Sigmoid colon (tissue), 7 donors: ENCODE measurements around the gene ACTN1. TPM values are rescaled to one million over a fixed set of nuclear protein-coding genes. Genes with fewer than 3 reads are reported as not detected.
A peak's percentile ranks its signal among the peaks of the same experiment; 100 is the strongest.

Experiments used
- DNase-seq: peaks from one replicate; pipeline ENCODE4 v3.0.0-alpha.2; 2019
- H3K27ac ChIP-seq, 4 donors: fragments of 200-600 bp; sonication (generic); one replicate each; pipeline ENCODE4 v1.5.1; 2016 to 2019; ENCODE audit warnings: mild to moderate bottlenecking in 1 of 4
- H3K27me3 ChIP-seq, 3 donors: fragments of 200-600 bp; sonication (generic); one replicate each; pipeline ENCODE4 v1.5.1; 2019; ENCODE audit warnings: mild to moderate bottlenecking in 1 of 3
- H3K36me3 ChIP-seq, 4 donors: fragments of 200-600 bp; sonication (generic); one replicate each; pipeline ENCODE4 v1.5.1; 2016 to 2019
- H3K4me1 ChIP-seq, 4 donors: fragments of 200-600 bp; sonication (generic); one replicate each; pipeline ENCODE4 v1.5.1; 2017 to 2019
- H3K4me3 ChIP-seq, 4 donors: fragments of 200-600 bp; sonication (generic); one replicate each; pipeline ENCODE4 v1.5.1; 2017 to 2019; ENCODE audit warnings: mild to moderate bottlenecking in 2 of 4, moderate library complexity in 1 of 4
- H3K9me3 ChIP-seq, 4 donors: fragments of 200-600 bp in 3 of 4; sonication (generic) in 3 of 4; one replicate each; pipeline versions ENCODE4 v1.5.1 to v1.6.1; 2013 to 2019
- EP300 ChIP-seq, 4 donors: sonication (generic); formaldehyde crosslinking; IDR thresholded peaks; one replicate each; pipeline ENCODE4 v1.6.1; 2017; ENCODE audit warnings: antibody characterized with exemption in 4 of 4
- POLR2A ChIP-seq, 2 donors: fragments of 450-650 bp; IDR thresholded peaks; one replicate each; pipeline ENCODE4 v1.6.1; 2016; ENCODE audit warnings: antibody characterized with exemption in 2 of 2, mild to moderate bottlenecking in 2 of 2, moderate library complexity in 2 of 2
- POLR2AphosphoS5 ChIP-seq, 4 donors: sonication (generic); formaldehyde crosslinking; IDR thresholded peaks; one replicate each; pipeline ENCODE4 v1.6.1; 2017; ENCODE audit warnings: antibody characterized with exemption in 4 of 4
- WGBS, 2 donors: extraction: QIAGEN DNeasy Blood & Tissue Kit; methylation state at CpG; one replicate each; pipeline ENCODE4 v1.1.7; 2013; 5-methylcytosine and 5-hydroxymethylcytosine counted together
- intact Hi-C: fragments of 100-400 bp; cut with DNase I; formaldehyde crosslinking; loops from one replicate; pipeline ENCODE4 v1.15.1; 2023
- polyA plus RNA-seq, 3 donors: library from polyadenylated mRNA; stranded (reverse); fragments of 200-250 nt; gene quantifications; one replicate each; pipeline ENCODE4 v1.2.3, GENCODE V29; 2013
- total RNA-seq, 4 donors: library from RNA; depleted of rRNA; stranded (reverse); fragments of >200 nt; gene quantifications; one replicate each; pipeline ENCODE4 v1.1.0, GENCODE V29; 2016
- TF ChIP-seq, protein P1 (sequence below), 4 experiments: fragments of 450-650 bp in 3 of 4; fragments of 200-600 bp in 1 of 4; IDR thresholded peaks; one replicate each; pipeline ENCODE4 v1.5.1; 2016 to 2019; ENCODE audit warnings: antibody characterized with exemption in 4 of 4, mild to moderate bottlenecking in 3 of 4, moderate library complexity in 2 of 4
- donor health status: healthy with polysubstance abuse.
- donor health status: Bipolar disorder and iron deficiency.
- donor health status: healthy.

Gene ACTN1
- total and polyA plus RNA-seq, 7 donors: 20.1 to 1,069 (median 372) TPM

GRCh38 chr14:68979722-68980451, 785 bp upstream of the ACTN1 start:
- WGBS, 2 donors: 3 to 7% methylated on average over 44 of the region's 44 CpGs
- no peaks in the 10 kb centered on the region for H3K27me3 ChIP-seq
- H3K4me3 ChIP-seq: peak overlapping the region; percentile 85 to 100 (median 97)
- H3K36me3 ChIP-seq: peaks cover 0 to 2% (median under 1%) of the 10 kb centered on the region in 4 donors
- no peak for TF ChIP-seq POLR2AphosphoS5 (IDR thresholded peaks at IDR 0.05)
- TF ChIP-seq, protein P1, sequence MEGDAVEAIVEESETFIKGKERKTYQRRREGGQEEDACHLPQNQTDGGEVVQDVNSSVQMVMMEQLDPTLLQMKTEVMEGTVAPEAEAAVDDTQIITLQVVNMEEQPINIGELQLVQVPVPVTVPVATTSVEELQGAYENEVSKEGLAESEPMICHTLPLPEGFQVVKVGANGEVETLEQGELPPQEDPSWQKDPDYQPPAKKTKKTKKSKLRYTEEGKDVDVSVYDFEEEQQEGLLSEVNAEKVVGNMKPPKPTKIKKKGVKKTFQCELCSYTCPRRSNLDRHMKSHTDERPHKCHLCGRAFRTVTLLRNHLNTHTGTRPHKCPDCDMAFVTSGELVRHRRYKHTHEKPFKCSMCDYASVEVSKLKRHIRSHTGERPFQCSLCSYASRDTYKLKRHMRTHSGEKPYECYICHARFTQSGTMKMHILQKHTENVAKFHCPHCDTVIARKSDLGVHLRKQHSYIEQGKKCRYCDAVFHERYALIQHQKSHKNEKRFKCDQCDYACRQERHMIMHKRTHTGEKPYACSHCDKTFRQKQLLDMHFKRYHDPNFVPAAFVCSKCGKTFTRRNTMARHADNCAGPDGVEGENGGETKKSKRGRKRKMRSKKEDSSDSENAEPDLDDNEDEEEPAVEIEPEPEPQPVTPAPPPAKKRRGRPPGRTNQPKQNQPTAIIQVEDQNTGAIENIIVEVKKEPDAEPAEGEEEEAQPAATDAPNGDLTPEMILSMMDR (IDR thresholded peaks at IDR 0.05): no peak
- no peak for TF ChIP-seq EP300 (IDR thresholded peaks at IDR 0.05)
- no peak for TF ChIP-seq POLR2A (IDR thresholded peaks at IDR 0.05)
- peaks cover 0 to 63% (median 55%) of the 10 kb centered on the region in 4 donors for H3K4me1 ChIP-seq
- intact Hi-C loops: loop anchor here (2.0 to 5.0 kb wide), 5 partner anchors 41 to 122 kb away; no protein-coding TSS in a partner anchor
- no peaks in the 10 kb centered on the region for H3K9me3 ChIP-seq
- peak overlapping the region; percentile 98 to 100 (median 100) for H3K27ac ChIP-seq
- peak; percentile 87 for DNase-seq

- TF ChIP-seq POLR2A (IDR thresholded peaks at IDR 0.05) (peak in 1 of 2 donors; percentile 26), POLR2AphosphoS5 (IDR thresholded peaks at IDR 0.05) (peak in 3 of 4 donors; percentile 7 to 81 (median 37)), EP300 (IDR thresholded peaks at IDR 0.05) (no peak)
- Histone ChIP-seq H3K27me3 (no peaks in the 10 kb centered on the region), H3K4me3 (peak overlapping the region; percentile 85 to 100 (median 97)), H3K4me1 (peaks cover 0 to 76% (median 70%) of the 10 kb centered on the region in 4 donors), H3K9me3 (no peaks in the 10 kb centered on the region), H3K27ac (peak overlapping the region; percentile 98 to 100 (median 100)), H3K36me3 (peaks cover 0 to 16% (median 10%) of the 10 kb centered on the region in 4 donors)
- 0% methylated on average over 72 of the region's 72 CpGs for WGBS, 2 donors
- intact Hi-C loops: loop anchor here (1.0 to 2.0 kb wide), 3 partner anchors 27 to 110 kb away; no protein-coding TSS in a partner anchor
- DNase-seq: peak; percentile 91
Measured at GRCh38 chr14:68978172-68978911, 760 bp downstream of the ACTN1 start.

DNA sequence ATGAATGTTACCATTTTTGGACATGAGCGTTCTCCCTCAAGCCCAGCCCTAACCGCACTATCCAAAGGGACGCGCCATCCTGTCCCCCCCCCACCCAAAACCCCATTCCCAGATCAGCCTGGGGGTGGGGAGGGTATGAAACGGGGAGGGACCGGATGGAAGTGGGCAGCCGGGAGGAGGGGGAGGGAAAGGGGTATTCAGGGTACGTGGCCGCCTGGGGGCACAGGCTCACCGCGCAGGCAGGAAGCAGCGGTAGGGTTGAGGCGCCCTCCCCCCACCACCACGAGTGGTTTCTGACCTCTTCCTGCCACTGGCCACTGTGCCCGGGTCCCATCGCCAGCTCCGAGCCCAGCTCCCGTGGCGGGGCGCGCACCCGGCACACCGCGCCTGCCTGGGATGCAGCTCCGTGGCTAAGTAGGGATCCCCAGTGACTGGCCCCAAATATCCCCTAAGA, 1.4 kb downstream of the ACTN1 start:
- 1% methylated on average over 25 of the region's 25 CpGs for WGBS, 2 donors
- peak overlapping the region; percentile 85 to 100 (median 97) for H3K4me3 ChIP-seq
- H3K9me3 ChIP-seq: no peaks in the 10 kb centered on the region
- DNase-seq: peak; percentile 95
- peak overlapping the region; percentile 98 to 100 (median 100) for H3K27ac ChIP-seq
- TF ChIP-seq EP300 (IDR thresholded peaks at IDR 0.05): peak in 3 of 4 donors; percentile 67 to 85 (median 83)
- TF ChIP-seq POLR2AphosphoS5 (IDR thresholded peaks at IDR 0.05): peak; percentile 74 to 92 (median 86)
- TF ChIP-seq, protein P1 (IDR thresholded peaks at IDR 0.05): peak in 1 of 4 experiments; percentile 11
- peak; percentile 71 to 80 for TF ChIP-seq POLR2A (IDR thresholded peaks at IDR 0.05)
- H3K36me3 ChIP-seq: peaks cover 0 to 22% (median 15%) of the 10 kb centered on the region in 4 donors
- H3K4me1 ChIP-seq: peaks cover 0 to 76% (median 73%) of the 10 kb centered on the region in 4 donors
- no peaks in the 10 kb centered on the region for H3K27me3 ChIP-seq
- intact Hi-C loops: loop anchor here (1.0 to 2.0 kb wide), 3 partner anchors 26 to 111 kb away; no protein-coding TSS in a partner anchor

DNA sequence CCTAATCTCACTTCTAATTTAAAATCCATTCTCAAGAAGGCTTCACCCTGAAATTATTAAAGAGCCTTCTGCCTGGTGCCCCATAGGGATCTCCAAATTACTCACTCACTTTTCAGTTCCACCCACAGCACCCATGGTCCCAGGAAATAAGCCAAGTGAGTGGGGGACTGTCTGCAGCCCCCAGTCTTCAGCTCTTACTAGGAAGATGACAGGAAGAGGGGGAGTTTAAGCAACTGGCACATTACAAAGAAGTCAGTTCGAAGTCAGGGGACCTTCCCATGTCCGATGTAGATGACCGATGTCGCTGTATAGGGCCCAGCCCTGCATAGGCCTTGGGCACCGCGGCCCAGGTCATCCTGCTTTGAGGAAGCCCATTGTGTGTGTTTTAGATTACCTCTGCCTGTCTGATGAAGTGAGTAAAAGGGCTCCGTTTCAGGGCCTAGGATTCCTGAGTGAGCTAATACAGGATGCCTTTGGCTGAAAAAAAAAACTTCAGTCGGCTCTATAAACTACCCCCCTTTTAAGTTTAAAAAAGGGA, 1.9 kb downstream of the ACTN1 start:
- TF ChIP-seq, protein P1 (IDR thresholded peaks at IDR 0.05): no peak
- no peak for TF ChIP-seq POLR2A (IDR thresholded peaks at IDR 0.05)
- peak in 1 of 4 donors; percentile 25 for TF ChIP-seq POLR2AphosphoS5 (IDR thresholded peaks at IDR 0.05)
- no peak for TF ChIP-seq EP300 (IDR thresholded peaks at IDR 0.05)
- peaks cover 0 to 76% (median 75%) of the 10 kb centered on the region in 4 donors for H3K4me1 ChIP-seq
- H3K4me3 ChIP-seq: peak overlapping the region; percentile 85 to 100 (median 97)
- H3K27me3 ChIP-seq: no peaks in the 10 kb centered on the region
- H3K36me3 ChIP-seq: peaks cover 1 to 27% (median 19%) of the 10 kb centered on the region in 4 donors
- no peaks in the 10 kb centered on the region for H3K9me3 ChIP-seq
- H3K27ac ChIP-seq: peak overlapping the region; percentile 98 to 100 (median 100)
- no peak for DNase-seq
- intact Hi-C loops: no loop called here
- WGBS, 2 donors: 13 to 25% methylated on average over 8 of the region's 8 CpGs
